GM12864 (cell line): ENCODE data around the gene TNFRSF21.

Source experiments
- DNase-seq: peaks from one replicate; pipeline ENCODE4 v3.0.0-alpha.2; 2011; ENCODE audit warnings: low read depth
- H3K4me3 ChIP-seq: 2 replicates; pipeline ENCODE4 v1.5.1; 2011; ENCODE audit warnings: mild to moderate bottlenecking, low read depth, low read length, control low read depth
- TF ChIP-seq, protein P1 (sequence below): IDR thresholded peaks from 2 replicates; pipeline ENCODE4 v1.5.1; 2011; ENCODE audit warnings: low read depth, mild to moderate bottlenecking, moderate library complexity, low read length, control low read depth, inconsistent platforms; ENCODE audit errors: missing control alignments

The TNFRSF21 gene

DNA sequence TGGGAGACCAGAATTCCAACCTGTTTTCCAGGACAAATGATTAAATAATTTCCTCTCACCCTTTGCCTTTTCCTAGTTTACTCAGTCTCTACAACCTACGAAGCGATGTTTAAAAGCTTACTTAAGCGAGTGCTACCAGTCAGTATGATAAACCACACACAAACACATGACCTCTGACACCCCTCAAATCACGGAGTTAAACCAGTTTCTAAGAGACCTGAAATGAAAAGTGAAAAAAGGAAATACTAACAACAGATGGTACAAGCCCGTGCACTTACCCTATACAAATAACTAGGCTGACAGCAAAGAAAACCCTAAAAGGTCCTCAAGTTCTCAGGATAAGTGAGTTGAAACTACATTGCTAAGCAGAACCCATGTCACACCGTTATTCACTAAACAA is 7.7 kb downstream of the TNFRSF21 start:
- no peak overlapping the region for H3K4me3 ChIP-seq
- TF ChIP-seq, protein P1, sequence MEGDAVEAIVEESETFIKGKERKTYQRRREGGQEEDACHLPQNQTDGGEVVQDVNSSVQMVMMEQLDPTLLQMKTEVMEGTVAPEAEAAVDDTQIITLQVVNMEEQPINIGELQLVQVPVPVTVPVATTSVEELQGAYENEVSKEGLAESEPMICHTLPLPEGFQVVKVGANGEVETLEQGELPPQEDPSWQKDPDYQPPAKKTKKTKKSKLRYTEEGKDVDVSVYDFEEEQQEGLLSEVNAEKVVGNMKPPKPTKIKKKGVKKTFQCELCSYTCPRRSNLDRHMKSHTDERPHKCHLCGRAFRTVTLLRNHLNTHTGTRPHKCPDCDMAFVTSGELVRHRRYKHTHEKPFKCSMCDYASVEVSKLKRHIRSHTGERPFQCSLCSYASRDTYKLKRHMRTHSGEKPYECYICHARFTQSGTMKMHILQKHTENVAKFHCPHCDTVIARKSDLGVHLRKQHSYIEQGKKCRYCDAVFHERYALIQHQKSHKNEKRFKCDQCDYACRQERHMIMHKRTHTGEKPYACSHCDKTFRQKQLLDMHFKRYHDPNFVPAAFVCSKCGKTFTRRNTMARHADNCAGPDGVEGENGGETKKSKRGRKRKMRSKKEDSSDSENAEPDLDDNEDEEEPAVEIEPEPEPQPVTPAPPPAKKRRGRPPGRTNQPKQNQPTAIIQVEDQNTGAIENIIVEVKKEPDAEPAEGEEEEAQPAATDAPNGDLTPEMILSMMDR: no peak
- DNase-seq: peak; percentile 48

DNA sequence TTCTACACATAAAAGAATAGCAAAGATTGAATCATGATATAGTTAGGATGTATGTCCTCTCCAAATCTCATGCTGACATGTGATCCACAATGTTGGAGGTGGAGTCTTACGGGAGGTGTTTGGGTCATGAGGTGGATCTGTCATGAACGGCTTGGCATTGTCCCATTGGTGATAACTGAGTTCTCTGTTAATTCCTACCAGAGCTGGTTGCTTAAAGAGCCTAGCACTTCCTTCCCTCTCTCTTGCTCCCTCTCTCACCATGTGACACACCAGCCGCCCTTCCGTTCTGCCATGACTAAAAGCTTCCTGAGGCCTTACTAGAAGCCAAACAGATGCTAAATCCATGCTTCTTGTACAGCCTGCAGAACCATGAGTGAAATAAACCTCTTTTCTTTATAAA is 8.3 kb downstream of the TNFRSF21 start:
- DNase-seq: no peak
- TF ChIP-seq, protein P1: no peak
- H3K4me3 ChIP-seq: no peak overlapping the region

DNA sequence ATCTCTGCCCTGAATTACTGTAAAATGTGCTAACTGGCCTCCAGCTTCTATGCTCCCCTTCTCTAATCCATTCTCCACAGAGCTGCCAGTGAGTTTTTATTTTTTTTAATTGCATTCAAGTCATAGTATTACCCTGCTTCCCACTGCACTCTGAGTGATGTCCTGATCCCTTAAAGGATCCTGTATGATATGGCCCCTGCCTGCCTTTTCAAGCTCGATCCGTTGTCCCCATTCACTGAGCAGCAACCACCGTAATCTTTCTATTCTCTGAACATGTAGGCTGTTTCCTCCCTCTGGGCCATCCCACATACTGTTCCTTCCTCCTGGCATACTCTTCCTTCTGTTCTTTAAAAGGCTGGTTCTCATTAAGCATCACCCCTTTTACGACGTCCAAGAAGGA is 9.3 kb downstream of the TNFRSF21 start:
- DNase-seq: no peak
- TF ChIP-seq, protein P1: no peak
- H3K4me3 ChIP-seq: no peak overlapping the region

DNA sequence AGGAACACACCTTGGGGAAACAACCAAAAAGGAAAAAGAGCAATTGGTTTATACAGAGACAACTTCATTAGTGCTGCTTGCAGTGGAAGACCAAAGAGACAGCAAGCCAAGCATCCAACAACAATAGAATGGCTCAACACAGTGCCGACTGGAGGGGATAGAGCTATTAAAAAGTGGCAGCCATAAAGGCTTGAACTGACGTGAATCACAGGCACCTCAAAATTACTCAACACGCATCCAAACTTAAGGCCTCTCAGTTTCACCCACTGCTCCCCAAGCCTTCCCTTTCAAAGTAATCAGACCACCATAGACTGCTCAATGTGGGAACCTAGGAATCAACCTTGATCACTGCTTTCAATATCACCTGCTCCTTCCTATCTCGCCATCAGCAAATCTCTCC is 9.7 kb downstream of the TNFRSF21 start:
- no peak overlapping the region for H3K4me3 ChIP-seq
- TF ChIP-seq, protein P1: no peak
- DNase-seq: no peak

DNA sequence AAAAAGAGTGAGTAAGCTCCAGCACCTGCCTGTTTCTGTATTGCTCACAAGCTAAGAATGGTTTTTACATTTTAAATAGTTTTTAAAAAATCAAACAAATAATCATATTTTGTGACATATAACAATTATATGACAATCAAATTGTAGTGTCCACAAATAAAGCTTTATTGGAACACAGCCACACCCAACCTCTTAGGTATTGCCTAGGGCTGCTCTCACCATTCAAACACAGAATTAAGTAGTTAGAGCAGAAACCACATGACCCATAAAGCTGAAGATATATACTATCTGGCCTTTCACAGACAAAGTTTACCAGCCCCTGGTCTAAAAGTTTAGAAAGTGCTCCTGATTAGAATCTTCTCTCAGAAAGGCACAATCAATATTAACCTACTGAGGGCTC is 11.2 kb downstream of the TNFRSF21 start:
- no peak overlapping the region for H3K4me3 ChIP-seq
- no peak for DNase-seq
- TF ChIP-seq, protein P1: no peak

DNA sequence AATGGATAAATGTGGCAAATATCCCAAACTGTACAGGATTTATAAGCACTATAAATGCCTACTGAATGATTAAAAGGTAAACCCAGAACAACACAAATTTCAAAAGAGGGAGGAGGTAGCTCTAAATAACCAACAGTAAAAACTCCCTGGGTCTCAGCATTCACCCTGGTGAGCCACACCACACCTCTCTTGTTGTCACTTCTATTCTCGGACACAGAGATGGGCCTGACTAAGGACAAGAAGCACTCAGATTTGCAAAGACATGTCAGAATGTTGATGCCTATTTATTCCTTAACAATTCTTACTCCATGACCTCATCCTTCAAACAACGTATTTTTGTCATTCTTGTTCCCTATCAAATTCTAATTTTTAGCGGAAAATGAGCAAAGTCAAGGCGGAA is 14.7 kb downstream of the TNFRSF21 start:
- no peak for DNase-seq
- TF ChIP-seq, protein P1: no peak
- no peak overlapping the region for H3K4me3 ChIP-seq

DNA sequence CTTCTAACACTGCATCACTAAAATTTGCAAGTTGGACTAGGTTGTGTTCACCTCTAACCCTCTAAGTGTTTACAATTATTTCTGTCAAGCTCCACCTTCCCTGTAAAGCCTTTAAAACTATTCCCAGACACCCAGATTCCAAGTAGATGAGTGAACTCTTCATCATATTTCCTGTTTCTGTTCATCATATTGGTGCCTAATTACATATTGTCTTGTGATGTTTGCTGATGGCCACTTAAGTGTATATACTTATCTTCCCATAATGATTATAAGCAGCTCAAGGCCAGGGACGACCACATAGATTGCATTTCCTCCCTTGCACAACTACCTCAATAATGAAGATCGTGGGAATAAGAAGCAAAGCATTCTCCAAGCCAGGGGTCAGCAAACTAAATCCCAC is 16.8 kb downstream of the TNFRSF21 start:
- DNase-seq: no peak

More for the DNA sequence above, 16.8 kb downstream of the TNFRSF21 start:
- TF ChIP-seq, protein P1: no peak
- H3K4me3 ChIP-seq: no peak overlapping the region
